SK-N-SH treated with all-trans-retinoic acid at 6 μM for 48 hours (cell line): ENCODE results near the gene DAD1.

ENCODE experiments used
- ATAC-seq: fragments of 200-7000 bp; cut with Tn5 transposase; 3 replicates; pipeline ENCODE4 v1.9.1; 2020; ENCODE audit warnings: mild to moderate bottlenecking, moderate library complexity
- ARNTL ChIP-seq: fragments of 450-650 bp; formaldehyde crosslinking; IDR thresholded peaks from 2 replicates; pipeline ENCODE4 v1.5.0; 2020; ENCODE audit warnings: low read depth, mild to moderate bottlenecking, moderate library complexity, borderline replicate concordance
- BACH2 ChIP-seq: fragments of 250-450 bp; sonication (Bioruptor Pico); IDR thresholded peaks from 2 replicates; pipeline ENCODE4 v1.9.0; 2021; ENCODE audit warnings: mild to moderate bottlenecking, borderline replicate concordance
- CSDC2 ChIP-seq: fragments of 250-450 bp; sonication (Bioruptor Pico); IDR thresholded peaks from 2 replicates; pipeline ENCODE4 v1.5.0; 2020; ENCODE audit warnings: mild to moderate bottlenecking, moderate library complexity
- ESRRG ChIP-seq: fragments of 250-450 bp; sonication (Bioruptor Pico); IDR thresholded peaks from 2 replicates; pipeline ENCODE4 v1.6.1; 2021; ENCODE audit warnings: mild to moderate bottlenecking
- GLIS3 ChIP-seq: fragments of 250-450 bp; sonication (Bioruptor Pico); IDR thresholded peaks from 2 replicates; pipeline ENCODE4 v1.5.0; 2020; ENCODE audit warnings: mild to moderate bottlenecking, moderate library complexity
- ISL1 ChIP-seq: fragments of 250-450 bp; sonication (Bioruptor Pico); IDR thresholded peaks from 2 replicates; pipeline ENCODE4 v2.1.2; 2022; ENCODE audit warnings: mild to moderate bottlenecking, moderate library complexity
- OSR1 ChIP-seq: fragments of 250-450 bp; sonication (Bioruptor Pico); IDR thresholded peaks from 2 replicates; pipeline ENCODE4 v1.8.0; 2022; ENCODE audit warnings: moderate library complexity, mild to moderate bottlenecking, inconsistent platforms
- PPARA ChIP-seq: fragments of 250-450 bp; sonication (Bioruptor Pico); IDR thresholded peaks from 2 replicates; pipeline ENCODE4 v1.5.0; 2020; ENCODE audit warnings: mild to moderate bottlenecking, borderline replicate concordance
- RARB ChIP-seq: fragments of 250-450 bp; sonication (Bioruptor Pico); IDR thresholded peaks from 2 replicates; pipeline ENCODE4 v1.8.0; 2021; ENCODE audit warnings: mild to moderate bottlenecking, moderate library complexity
- SNAI2 ChIP-seq: fragments of 250-450 bp; sonication (Bioruptor Pico); IDR thresholded peaks from 2 replicates; pipeline ENCODE4 v1.5.0; 2020; ENCODE audit warnings: mild to moderate bottlenecking, moderate library complexity
- TCF4 ChIP-seq: fragments of 250-450 bp; sonication (Bioruptor Pico); IDR thresholded peaks from 2 replicates; pipeline ENCODE4 v1.8.0; 2021; ENCODE audit warnings: mild to moderate bottlenecking, moderate library complexity, borderline replicate concordance
- TOX ChIP-seq: fragments of 250-450 bp; sonication (Bioruptor Pico); IDR thresholded peaks from 2 replicates; pipeline ENCODE4 v1.8.0; 2021; ENCODE audit warnings: mild to moderate bottlenecking, moderate library complexity, borderline replicate concordance
- ZC3H10 ChIP-seq: fragments of 250-450 bp; sonication (Bioruptor Pico); IDR thresholded peaks from 2 replicates; pipeline ENCODE4 v1.5.1; 2021; ENCODE audit warnings: mild to moderate bottlenecking, moderate library complexity
- ZFP3 ChIP-seq: fragments of 250-450 bp; sonication (Bioruptor Pico); IDR thresholded peaks from 2 replicates; pipeline ENCODE4 v1.5.0; 2020; ENCODE audit warnings: mild to moderate bottlenecking, moderate library complexity
- ZFP30 ChIP-seq: fragments of 450-650 bp; formaldehyde crosslinking; IDR thresholded peaks from 2 replicates; pipeline ENCODE4 v1.5.0; 2022; ENCODE audit warnings: mild to moderate bottlenecking, moderate library complexity
- ZNF565 ChIP-seq: fragments of 450-650 bp; formaldehyde crosslinking; conservative IDR thresholded peaks from 2 replicates; pipeline ENCODE4 v1.5.0; 2020; ENCODE audit warnings: low read depth, mild to moderate bottlenecking, moderate library complexity
- ZNF70 ChIP-seq: fragments of 450-650 bp; formaldehyde crosslinking; IDR thresholded peaks from 2 replicates; pipeline ENCODE4 v1.5.0; 2020; ENCODE audit warnings: mild to moderate bottlenecking, moderate library complexity
- ZNF8 ChIP-seq: fragments of 450-650 bp; formaldehyde crosslinking; IDR thresholded peaks from 2 replicates; pipeline ENCODE4 v1.5.0; 2020; ENCODE audit warnings: mild to moderate bottlenecking, moderate library complexity
- TF ChIP-seq, protein P1 (sequence below): fragments of 250-450 bp; sonication (Bioruptor Pico); IDR thresholded peaks from 2 replicates; pipeline ENCODE4 v1.5.1; 2021; ENCODE audit warnings: mild to moderate bottlenecking, moderate library complexity
- TF ChIP-seq, protein P2 (sequence below): fragments of 250-450 bp; sonication (Bioruptor Pico); IDR thresholded peaks from 2 replicates; pipeline ENCODE4 v1.8.0; 2021; ENCODE audit warnings: low read depth, mild to moderate bottlenecking, moderate library complexity, borderline replicate concordance
- TF ChIP-seq, protein P3 (sequence below): fragments of 250-450 bp; sonication (Bioruptor Pico); IDR thresholded peaks from 2 replicates; pipeline ENCODE4 v1.8.0; 2020; ENCODE audit warnings: mild to moderate bottlenecking, moderate library complexity, borderline replicate concordance
- TF ChIP-seq, protein P4 (sequence below): fragments of 250-450 bp; sonication (Bioruptor Pico); IDR thresholded peaks from 2 replicates; pipeline ENCODE4 v1.5.1; 2020; ENCODE audit warnings: low read depth, mild to moderate bottlenecking, moderate library complexity
- TF ChIP-seq, protein P5 (sequence below): fragments of 250-450 bp; sonication (Bioruptor Pico); IDR thresholded peaks from 2 replicates; pipeline ENCODE4 v1.5.0; 2020; ENCODE audit warnings: mild to moderate bottlenecking, moderate library complexity

Gene DAD1

DNA sequence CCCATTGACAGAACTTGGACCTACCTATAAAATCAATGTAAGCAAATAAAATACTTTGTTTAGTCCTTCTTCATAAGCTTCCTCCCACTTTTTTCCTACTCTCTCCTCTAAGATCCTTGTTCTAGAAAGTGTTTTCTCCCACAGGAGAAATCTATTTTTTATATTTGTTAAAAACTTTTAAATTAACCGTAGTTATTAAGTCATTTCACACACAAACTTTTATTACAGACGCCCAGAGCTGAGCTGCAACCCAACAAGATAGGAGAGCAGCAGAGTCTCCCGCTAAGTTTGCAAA lies 27.7 kb downstream of the DAD1 start:
- ATAC-seq: no peak
- TF ChIP-seq BACH2 (CRISPR knock-in tag) (no peak), ZNF8 (CRISPR knock-in tag) (no peak)

DNA sequence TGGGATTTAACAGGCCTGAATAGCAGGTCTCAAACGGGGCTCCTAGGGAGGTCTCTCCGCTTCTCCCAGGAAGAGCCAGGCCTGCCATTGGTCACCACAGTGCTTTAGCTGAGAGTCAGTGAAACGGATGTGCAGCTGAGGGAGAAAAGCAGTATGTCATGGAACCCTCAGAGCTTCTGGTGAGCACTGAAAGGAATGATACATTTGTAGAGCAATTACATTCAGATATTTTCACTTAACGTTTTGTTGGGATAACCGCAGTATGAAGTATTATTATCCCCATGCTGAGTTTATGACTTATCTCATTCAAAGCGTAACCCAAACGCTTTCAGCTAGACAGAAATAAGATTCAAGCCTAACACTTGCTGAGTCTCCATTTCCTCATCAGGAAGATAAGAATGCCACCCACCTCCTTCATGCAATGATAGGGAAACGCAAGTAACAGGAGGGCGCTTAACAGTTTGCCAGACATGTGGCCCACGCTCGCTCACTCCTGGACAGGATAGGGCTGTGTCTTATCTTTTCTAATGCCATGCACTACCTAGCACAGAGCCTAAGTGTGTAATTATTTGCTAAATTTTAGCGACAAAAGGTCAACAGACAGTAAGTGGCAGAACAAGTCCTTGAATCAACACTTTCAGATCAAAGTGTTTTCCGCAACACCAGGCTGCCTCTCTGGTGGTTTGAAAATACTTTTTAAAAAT lies 28.2 kb downstream of the DAD1 start:
- ATAC-seq: no peak
- TF ChIP-seq ZC3H10 (no peak), ZFP3 (no peak), CSDC2 (no peak), TOX (CRISPR knock-in tag) (no peak), OSR1 (CRISPR knock-in tag) (no peak), SNAI2 (CRISPR knock-in tag) (no peak), RARB (no peak), ISL1 (CRISPR knock-in tag) (no peak), GLIS3 (CRISPR knock-in tag) (no peak), ZNF70 (CRISPR knock-in tag) (no peak), TCF4 (CRISPR knock-in tag) (no peak), ARNTL (CRISPR knock-in tag) (no peak), PPARA (CRISPR knock-in tag) (no peak), ESRRG (CRISPR knock-in tag) (no peak), ZNF565 (no peak)
- TF ChIP-seq, protein P1, sequence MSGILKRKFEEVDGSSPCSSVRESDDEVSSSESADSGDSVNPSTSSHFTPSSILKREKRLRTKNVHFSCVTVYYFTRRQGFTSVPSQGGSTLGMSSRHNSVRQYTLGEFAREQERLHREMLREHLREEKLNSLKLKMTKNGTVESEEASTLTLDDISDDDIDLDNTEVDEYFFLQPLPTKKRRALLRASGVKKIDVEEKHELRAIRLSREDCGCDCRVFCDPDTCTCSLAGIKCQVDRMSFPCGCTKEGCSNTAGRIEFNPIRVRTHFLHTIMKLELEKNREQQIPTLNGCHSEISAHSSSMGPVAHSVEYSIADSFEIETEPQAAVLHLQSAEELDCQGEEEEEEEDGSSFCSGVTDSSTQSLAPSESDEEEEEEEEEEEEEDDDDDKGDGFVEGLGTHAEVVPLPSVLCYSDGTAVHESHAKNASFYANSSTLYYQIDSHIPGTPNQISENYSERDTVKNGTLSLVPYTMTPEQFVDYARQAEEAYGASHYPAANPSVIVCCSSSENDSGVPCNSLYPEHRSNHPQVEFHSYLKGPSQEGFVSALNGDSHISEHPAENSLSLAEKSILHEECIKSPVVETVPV (CRISPR knock-in tag): no peak
- TF ChIP-seq, protein P2, sequence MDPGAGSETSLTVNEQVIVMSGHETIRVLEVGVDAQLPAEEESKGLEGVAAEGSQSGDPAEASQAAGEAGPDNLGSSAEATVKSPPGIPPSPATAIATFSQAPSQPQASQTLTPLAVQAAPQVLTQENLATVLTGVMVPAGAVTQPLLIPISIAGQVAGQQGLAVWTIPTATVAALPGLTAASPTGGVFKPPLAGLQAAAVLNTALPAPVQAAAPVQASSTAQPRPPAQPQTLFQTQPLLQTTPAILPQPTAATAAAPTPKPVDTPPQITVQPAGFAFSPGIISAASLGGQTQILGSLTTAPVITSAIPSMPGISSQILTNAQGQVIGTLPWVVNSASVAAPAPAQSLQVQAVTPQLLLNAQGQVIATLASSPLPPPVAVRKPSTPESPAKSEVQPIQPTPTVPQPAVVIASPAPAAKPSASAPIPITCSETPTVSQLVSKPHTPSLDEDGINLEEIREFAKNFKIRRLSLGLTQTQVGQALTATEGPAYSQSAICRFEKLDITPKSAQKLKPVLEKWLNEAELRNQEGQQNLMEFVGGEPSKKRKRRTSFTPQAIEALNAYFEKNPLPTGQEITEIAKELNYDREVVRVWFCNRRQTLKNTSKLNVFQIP (CRISPR knock-in tag): no peak
- TF ChIP-seq, protein P3, sequence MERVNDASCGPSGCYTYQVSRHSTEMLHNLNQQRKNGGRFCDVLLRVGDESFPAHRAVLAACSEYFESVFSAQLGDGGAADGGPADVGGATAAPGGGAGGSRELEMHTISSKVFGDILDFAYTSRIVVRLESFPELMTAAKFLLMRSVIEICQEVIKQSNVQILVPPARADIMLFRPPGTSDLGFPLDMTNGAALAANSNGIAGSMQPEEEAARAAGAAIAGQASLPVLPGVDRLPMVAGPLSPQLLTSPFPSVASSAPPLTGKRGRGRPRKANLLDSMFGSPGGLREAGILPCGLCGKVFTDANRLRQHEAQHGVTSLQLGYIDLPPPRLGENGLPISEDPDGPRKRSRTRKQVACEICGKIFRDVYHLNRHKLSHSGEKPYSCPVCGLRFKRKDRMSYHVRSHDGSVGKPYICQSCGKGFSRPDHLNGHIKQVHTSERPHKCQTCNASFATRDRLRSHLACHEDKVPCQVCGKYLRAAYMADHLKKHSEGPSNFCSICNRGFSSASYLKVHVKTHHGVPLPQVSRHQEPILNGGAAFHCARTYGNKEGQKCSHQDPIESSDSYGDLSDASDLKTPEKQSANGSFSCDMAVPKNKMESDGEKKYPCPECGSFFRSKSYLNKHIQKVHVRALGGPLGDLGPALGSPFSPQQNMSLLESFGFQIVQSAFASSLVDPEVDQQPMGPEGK: no peak
- TF ChIP-seq, protein P4, sequence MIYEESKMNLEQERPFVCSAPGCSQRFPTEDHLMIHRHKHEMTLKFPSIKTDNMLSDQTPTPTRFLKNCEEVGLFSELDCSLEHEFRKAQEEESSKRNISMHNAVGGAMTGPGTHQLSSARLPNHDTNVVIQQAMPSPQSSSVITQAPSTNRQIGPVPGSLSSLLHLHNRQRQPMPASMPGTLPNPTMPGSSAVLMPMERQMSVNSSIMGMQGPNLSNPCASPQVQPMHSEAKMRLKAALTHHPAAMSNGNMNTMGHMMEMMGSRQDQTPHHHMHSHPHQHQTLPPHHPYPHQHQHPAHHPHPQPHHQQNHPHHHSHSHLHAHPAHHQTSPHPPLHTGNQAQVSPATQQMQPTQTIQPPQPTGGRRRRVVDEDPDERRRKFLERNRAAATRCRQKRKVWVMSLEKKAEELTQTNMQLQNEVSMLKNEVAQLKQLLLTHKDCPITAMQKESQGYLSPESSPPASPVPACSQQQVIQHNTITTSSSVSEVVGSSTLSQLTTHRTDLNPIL (CRISPR knock-in tag): no peak
- TF ChIP-seq, protein P5, sequence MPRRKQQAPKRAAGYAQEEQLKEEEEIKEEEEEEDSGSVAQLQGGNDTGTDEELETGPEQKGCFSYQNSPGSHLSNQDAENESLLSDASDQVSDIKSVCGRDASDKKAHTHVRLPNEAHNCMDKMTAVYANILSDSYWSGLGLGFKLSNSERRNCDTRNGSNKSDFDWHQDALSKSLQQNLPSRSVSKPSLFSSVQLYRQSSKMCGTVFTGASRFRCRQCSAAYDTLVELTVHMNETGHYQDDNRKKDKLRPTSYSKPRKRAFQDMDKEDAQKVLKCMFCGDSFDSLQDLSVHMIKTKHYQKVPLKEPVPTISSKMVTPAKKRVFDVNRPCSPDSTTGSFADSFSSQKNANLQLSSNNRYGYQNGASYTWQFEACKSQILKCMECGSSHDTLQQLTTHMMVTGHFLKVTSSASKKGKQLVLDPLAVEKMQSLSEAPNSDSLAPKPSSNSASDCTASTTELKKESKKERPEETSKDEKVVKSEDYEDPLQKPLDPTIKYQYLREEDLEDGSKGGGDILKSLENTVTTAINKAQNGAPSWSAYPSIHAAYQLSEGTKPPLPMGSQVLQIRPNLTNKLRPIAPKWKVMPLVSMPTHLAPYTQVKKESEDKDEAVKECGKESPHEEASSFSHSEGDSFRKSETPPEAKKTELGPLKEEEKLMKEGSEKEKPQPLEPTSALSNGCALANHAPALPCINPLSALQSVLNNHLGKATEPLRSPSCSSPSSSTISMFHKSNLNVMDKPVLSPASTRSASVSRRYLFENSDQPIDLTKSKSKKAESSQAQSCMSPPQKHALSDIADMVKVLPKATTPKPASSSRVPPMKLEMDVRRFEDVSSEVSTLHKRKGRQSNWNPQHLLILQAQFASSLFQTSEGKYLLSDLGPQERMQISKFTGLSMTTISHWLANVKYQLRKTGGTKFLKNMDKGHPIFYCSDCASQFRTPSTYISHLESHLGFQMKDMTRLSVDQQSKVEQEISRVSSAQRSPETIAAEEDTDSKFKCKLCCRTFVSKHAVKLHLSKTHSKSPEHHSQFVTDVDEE (CRISPR knock-in tag): no peak

DNA sequence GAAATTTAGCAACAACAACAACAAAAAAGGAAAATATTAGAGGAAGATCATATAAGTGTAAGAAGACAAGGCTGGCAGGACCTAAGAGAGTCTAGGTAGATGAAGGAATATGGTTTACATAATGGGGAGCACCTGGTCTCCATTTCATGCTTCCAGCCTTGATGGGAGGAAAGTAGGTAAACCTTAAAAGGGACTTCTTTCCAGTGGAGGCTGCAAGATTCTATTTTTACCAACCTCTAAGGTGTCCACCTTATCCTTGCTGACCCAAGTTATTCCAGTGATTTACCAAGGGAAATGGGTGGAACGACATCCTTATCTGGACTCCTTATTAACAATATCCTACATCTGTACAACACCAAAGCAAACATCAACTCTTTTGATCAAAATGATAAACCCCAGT lies 30.0 kb downstream of the DAD1 start:
- TF ChIP-seq ZNF565 (no peak), ZNF8 (CRISPR knock-in tag) (no peak), SNAI2 (CRISPR knock-in tag) (no peak), RARB (no peak), ISL1 (CRISPR knock-in tag) (no peak), PPARA (CRISPR knock-in tag) (no peak), ZFP30 (CRISPR knock-in tag) (no peak), ZNF70 (CRISPR knock-in tag) (no peak), ARNTL (CRISPR knock-in tag) (no peak)
- TF ChIP-seq, protein P4 (CRISPR knock-in tag): no peak
- TF ChIP-seq, protein P2 (CRISPR knock-in tag): no peak
- TF ChIP-seq, protein P1 (CRISPR knock-in tag): no peak
- no peak for ATAC-seq
